Astrocyte of the spinal cord (primary cell): ENCODE data around the gene IL1B.

ENCODE experiments used
- DNase-seq: peaks from one replicate; pipeline ENCODE4 v3.0.0; 2011; ENCODE audit warnings: low read depth, low spot score
- H3K4me3 ChIP-seq: 2 replicates; pipeline ENCODE4 v1.5.1; 2011; ENCODE audit warnings: low read depth, mild to moderate bottlenecking, low read length, moderate library complexity
- CTCF ChIP-seq: IDR thresholded peaks from 2 replicates; pipeline ENCODE4 v1.5.1; 2012; ENCODE audit warnings: low read depth, mild to moderate bottlenecking, low read length, inconsistent platforms
- in situ Hi-C: cut with HindIII; loops from 2 replicates; pipeline ENCODE4 v1.10.0; 2017; ENCODE audit warnings: low sequenced_read_pairs

Gene IL1B

DNA sequence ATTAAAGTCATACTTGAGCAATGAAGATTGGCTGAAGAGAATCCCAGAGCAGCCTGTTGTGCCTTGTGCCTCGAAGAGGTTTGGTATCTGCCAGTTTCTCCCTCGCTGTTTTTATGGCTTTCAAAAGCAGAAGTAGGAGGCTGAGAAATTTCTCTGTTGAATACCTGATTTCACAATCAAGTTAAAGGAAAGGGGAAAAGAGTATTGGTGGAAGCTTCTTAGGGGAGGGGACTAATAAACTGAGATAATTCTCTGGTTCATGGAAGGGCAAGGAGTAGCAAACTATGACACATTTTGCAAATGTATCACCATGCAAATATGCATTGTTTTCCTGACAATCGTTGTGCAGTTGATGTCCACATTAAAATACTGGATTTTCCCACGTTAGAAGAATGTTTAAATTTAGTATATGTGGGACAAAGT is at the start of gene IL1B:
TSS of gene IL1B (minus strand) at position 85 of the 423 bp plus-strand sequence. CDS start 550 bp downstream, outside the sequence.
- in situ Hi-C loops = no loop called here
- TF ChIP-seq CTCF = no peak
- peak; percentile 39 for DNase-seq
- no peak within 1 kb of the TSS for H3K4me3 ChIP-seq

DNA sequence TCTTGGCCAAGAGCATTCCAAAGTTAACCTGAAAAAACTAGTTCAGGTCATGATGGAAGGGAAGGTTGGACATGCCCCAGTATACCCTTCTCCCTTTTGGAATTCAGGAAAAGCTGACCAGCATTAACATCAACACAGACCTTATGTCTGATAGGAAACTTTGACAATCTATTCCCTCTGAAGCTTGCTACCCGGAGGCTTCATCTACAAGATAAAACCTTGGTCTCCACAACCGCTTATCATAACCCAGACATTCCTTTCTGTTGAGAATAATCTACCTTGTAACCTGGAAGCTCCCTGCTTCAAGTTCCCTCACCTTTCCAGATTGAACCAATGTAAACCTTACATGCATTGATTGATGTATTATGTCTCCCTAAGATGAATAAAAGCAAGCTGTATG is 49.7 kb upstream of the IL1B start:
- in situ Hi-C loops = no loop called here
- DNase-seq = no peak
- TF ChIP-seq CTCF = no peak
- no peak overlapping the region for H3K4me3 ChIP-seq

GRCh38 chr2:112885506-112885902 is 48.9 kb upstream of the IL1B start:
- no peak for TF ChIP-seq CTCF
- no peak for DNase-seq
- H3K4me3 ChIP-seq = no peak overlapping the region
- in situ Hi-C loops = no loop called here

DNA sequence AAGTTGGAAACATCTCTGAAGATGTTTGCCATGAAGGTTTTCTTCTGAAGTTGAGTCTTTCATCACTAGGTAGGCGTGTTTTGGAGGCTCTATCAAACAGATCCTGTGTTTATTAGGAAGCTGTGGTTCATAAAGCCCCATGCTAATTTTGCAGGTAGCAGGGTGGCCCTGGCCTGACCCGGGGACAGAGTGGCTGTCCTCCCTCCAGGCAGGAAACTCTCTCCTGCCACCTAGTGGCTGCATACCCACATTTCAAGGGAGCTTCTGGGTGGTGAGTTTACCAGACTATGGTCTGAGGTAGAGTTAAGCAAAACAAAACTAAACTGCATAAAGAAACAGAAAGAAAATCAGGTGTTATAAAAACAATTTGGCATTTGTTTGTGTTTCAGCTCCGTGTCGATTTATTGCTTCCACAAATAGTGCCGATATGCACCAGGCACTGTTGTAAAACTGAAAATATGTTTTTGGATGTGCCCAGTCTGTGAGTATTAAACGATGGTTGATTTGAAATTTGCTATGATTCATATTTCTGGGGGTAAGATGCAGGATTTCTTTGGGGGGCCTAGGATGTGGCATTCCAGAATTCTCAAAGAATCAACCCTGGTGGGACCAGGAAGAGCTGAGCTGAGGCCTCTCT is 48.4 kb upstream of the IL1B start:
- in situ Hi-C loops = no loop called here
- peak; percentile 74 for TF ChIP-seq CTCF
- DNase-seq = no peak
- no peak overlapping the region for H3K4me3 ChIP-seq

- in situ Hi-C loops = no loop called here
- no peak for TF ChIP-seq CTCF
- H3K4me3 ChIP-seq = no peak overlapping the region
- no peak for DNase-seq
These were observed 47.1 kb upstream of the IL1B start for GRCh38 chr2:112883669-112884068.

- DNase-seq = peak; percentile 79
- in situ Hi-C loops = no loop called here
- no peak overlapping the region for H3K4me3 ChIP-seq
- TF ChIP-seq CTCF = no peak
These were observed 44.8 kb upstream of the IL1B start for GRCh38 chr2:112881217-112881985.
